ENCODE measurements around the gene RPL32. TPM values are rescaled to one million over a fixed set of nuclear protein-coding genes. Genes with fewer than 3 reads are reported as not detected.

The RPL32 gene
- total RNA-seq, 1 donor from 2014 or later, result 2,996 TPM

- intact Hi-C loops (cut with micrococcal nuclease), result no loop called here
Observed at GRCh38 chr3:12808587-12808986, 32.8 kb downstream of the RPL32 start.

GRCh38 chr3:12807601-12808359 lies 33.6 kb downstream of the RPL32 start:
- no peaks in the 10 kb centered on the region for H3K9me3 Mint-ChIP-seq
- H3K4me3 Mint-ChIP-seq, result no peak overlapping the region
- H3K4me1 Mint-ChIP-seq, result peaks cover 9% of the 10 kb centered on the region
- POLR2A ChIA-PET, result no interaction called here
- DNase-seq (no peak), ATAC-seq (ENCODE audit: low read depth) (no peak)
- CTCF ChIA-PET, result interaction anchor here (1.2 to 1.4 kb wide), 2 partner anchors 10 to 34 kb away, joined by 3 read pairs; partner anchors contain the start of gene RPL32
- no peak for TF ChIP-seq CTCF (IDR thresholded peaks at IDR 0.05)
- intact Hi-C loops (cut with micrococcal nuclease), result no loop called here
- H3K27ac Mint-ChIP-seq, result no peak overlapping the region
- H3K27me3 Mint-ChIP-seq, result no peaks in the 10 kb centered on the region
- H3K36me3 Mint-ChIP-seq (ENCODE audit: low read depth), result no peaks in the 10 kb centered on the region

More at GRCh38 chr3:12808587-12808986, 32.8 kb downstream of the RPL32 start:
- POLR2A ChIA-PET, result interaction anchor here (2.4 kb wide), 1 partner anchor 32 kb away, joined by 21 read pairs; the partner anchor contains the start of gene RPL32
- Mint-ChIP-seq H3K27me3 (no peaks in the 10 kb centered on the region), H3K4me1 (peaks cover 9% of the 10 kb centered on the region), H3K4me3 (peak overlapping the region; percentile 3), H3K36me3 (ENCODE audit: low read depth) (no peaks in the 10 kb centered on the region), H3K27ac (no peak overlapping the region), H3K9me3 (no peaks in the 10 kb centered on the region)
- no peak for TF ChIP-seq CTCF (IDR thresholded peaks at IDR 0.05)
- DNase-seq, result no peak
- no peak for ATAC-seq (ENCODE audit: low read depth)
- CTCF ChIA-PET, result interaction anchor here (1.2 kb wide), 1 partner anchor 33 kb away, joined by 3 read pairs; the partner anchor contains the start of gene RPL32

GRCh38 chr3:12807066-12807465 lies 34.3 kb downstream of the RPL32 start:
- no peak overlapping the region for H3K27ac Mint-ChIP-seq
- H3K4me3 Mint-ChIP-seq, result no peak overlapping the region
- ChIA-PET POLR2A (no interaction called here), CTCF (interaction anchor here (1.4 kb wide), 1 partner anchor 11 kb away, joined by 3 read pairs; no protein-coding TSS in a partner anchor)
- no peaks in the 10 kb centered on the region for H3K9me3 Mint-ChIP-seq
- ATAC-seq (ENCODE audit: low read depth) (no peak), DNase-seq (no peak)
- TF ChIP-seq CTCF (IDR thresholded peaks at IDR 0.05), result no peak
- intact Hi-C loops (cut with micrococcal nuclease), result no loop called here
- H3K27me3 Mint-ChIP-seq, result no peaks in the 10 kb centered on the region
- peaks cover 9% of the 10 kb centered on the region for H3K4me1 Mint-ChIP-seq
- no peaks in the 10 kb centered on the region for H3K36me3 Mint-ChIP-seq (ENCODE audit: low read depth)

- no peaks in the 10 kb centered on the region for H3K27me3 Mint-ChIP-seq
- ChIA-PET POLR2A (no interaction called here), CTCF (no interaction called here)
- no peak overlapping the region for H3K27ac Mint-ChIP-seq
- H3K36me3 Mint-ChIP-seq (ENCODE audit: low read depth), result no peaks in the 10 kb centered on the region
- TF ChIP-seq CTCF (IDR thresholded peaks at IDR 0.05), result no peak
- no peak overlapping the region for H3K4me3 Mint-ChIP-seq
- no peak for ATAC-seq (ENCODE audit: low read depth)
- peaks cover 1% of the 10 kb centered on the region for H3K4me1 Mint-ChIP-seq
- intact Hi-C loops (cut with micrococcal nuclease), result no loop called here
- H3K9me3 Mint-ChIP-seq, result no peaks in the 10 kb centered on the region
- DNase-seq, result no peak
Observed at GRCh38 chr3:12803371-12803770, 38.0 kb downstream of the RPL32 start.

- H3K4me3 Mint-ChIP-seq, result no peak overlapping the region
- no peak for DNase-seq
- no peaks in the 10 kb centered on the region for H3K36me3 Mint-ChIP-seq (ENCODE audit: low read depth)
- peaks cover 20% of the 10 kb centered on the region for H3K4me1 Mint-ChIP-seq
- intact Hi-C loops (cut with micrococcal nuclease), result loop anchor here (5.0 kb wide), 1 partner anchor 47 kb away; no protein-coding TSS in a partner anchor
- ATAC-seq (ENCODE audit: low read depth), result no peak
- H3K27ac Mint-ChIP-seq, result no peak overlapping the region
- no peak for TF ChIP-seq CTCF (IDR thresholded peaks at IDR 0.05)
- POLR2A ChIA-PET, result no interaction called here
- CTCF ChIA-PET, result no interaction called here
- no peaks in the 10 kb centered on the region for H3K9me3 Mint-ChIP-seq
- peaks cover 3% of the 10 kb centered on the region for H3K27me3 Mint-ChIP-seq
Observed at GRCh38 chr3:12799525-12800440, 41.6 kb downstream of the RPL32 start.

All from activated B cell treated with CpG ODN at 0.5 μM for 24 hours (primary cell).